Measurements from ENCODE around the gene FGGY.

DNA sequence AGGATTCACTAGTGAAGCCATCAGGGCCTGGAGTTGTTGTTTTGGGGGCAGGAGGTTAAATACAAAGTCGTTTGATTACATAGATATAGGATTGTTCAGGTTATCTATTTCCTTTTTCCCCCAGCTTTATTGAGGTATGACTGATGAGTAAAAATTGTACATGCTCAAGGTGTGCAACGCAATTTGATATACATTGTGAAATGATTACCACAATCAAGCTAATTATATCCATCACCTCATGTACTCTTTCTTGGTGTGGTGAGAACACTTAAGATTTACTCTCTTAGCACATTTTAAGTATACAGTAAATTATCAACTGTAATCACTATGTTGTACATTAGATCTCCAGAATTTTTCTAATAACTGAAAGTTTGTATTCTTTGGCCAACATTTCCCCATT is 6.0 kb downstream of the FGGY start:
- no peak for TF ChIP-seq CTCF (IDR thresholded peaks at IDR 0.05)
- TF ChIP-seq POLR2A (IDR thresholded peaks at IDR 0.05): no peak
